ENCODE measurements around the gene CYP4F22. TPM values are rescaled to one million over a fixed set of nuclear protein-coding genes. Genes with fewer than 3 reads are reported as not detected.
"Not testable (repeated sequence)": the region's sequence is repeated elsewhere in the genome, so short reads cannot be mapped to it uniquely, and the experiment has no call there.

The CYP4F22 gene
- total and polyA plus RNA-seq, 2 donors from 2014 or later, result 0.09 TPM; not detected in 1

DNA sequence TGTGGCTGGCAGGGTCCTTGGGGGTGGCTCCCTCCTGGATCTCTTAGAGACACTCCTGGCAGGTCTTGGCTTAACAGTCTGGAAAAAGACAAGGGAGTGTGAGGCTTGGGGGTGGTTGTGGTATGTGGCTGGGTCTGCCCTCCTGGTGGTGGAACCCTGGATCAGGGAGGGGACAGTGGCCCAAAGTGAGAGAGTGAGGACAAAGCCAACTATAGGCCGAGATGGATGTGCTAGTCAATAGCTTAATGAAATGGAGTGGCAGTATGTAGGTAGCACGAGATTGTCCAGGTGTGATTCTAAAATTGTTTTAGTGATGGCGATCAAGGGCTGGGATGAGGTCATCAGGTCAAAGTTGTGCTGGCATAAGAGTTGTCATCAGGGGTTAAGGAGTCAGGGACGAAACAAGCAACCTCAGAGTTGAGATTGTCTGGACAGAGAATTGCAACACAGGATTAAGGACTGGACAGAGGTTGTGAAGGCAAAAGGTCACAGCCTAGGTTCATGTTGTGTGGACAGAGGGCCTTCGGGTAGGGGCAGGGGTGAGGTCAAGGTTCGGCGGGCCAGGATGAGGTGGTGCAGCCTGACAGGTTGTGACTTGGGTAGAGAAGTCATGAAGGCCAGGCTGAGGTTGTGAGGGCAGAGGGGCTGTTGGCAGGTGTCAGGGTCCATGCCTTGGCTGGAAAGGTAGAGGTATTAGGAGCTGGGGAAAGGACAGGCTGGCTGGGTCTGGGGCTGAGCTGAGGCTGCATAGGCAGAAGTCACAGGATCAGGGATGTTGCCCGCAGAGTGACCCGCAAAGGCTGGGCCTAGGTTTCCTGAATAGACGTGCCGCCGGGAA is 39.4 kb upstream of the CYP4F22 start:
- no peak for FAIRE-seq
- H3K27me3 ChIP-seq (ENCODE audit: control insufficient read depth, insufficient read depth, low read length), result peaks cover 6% of the 10 kb centered on the region
- no peaks in the 10 kb centered on the region for H3K9me3 ChIP-seq (ENCODE audit: control insufficient read depth in 2 of 3, insufficient read depth in 1 of 3, low read length in 3 of 3)
- DNase-seq, result no peak
- no peak overlapping the region for H3K4me3 ChIP-seq (ENCODE audit: low read length in 3 of 3)
- H3K9ac ChIP-seq (ENCODE audit: low read length in 3 of 3), result no peak overlapping the region
- TF ChIP-seq, protein P1, sequence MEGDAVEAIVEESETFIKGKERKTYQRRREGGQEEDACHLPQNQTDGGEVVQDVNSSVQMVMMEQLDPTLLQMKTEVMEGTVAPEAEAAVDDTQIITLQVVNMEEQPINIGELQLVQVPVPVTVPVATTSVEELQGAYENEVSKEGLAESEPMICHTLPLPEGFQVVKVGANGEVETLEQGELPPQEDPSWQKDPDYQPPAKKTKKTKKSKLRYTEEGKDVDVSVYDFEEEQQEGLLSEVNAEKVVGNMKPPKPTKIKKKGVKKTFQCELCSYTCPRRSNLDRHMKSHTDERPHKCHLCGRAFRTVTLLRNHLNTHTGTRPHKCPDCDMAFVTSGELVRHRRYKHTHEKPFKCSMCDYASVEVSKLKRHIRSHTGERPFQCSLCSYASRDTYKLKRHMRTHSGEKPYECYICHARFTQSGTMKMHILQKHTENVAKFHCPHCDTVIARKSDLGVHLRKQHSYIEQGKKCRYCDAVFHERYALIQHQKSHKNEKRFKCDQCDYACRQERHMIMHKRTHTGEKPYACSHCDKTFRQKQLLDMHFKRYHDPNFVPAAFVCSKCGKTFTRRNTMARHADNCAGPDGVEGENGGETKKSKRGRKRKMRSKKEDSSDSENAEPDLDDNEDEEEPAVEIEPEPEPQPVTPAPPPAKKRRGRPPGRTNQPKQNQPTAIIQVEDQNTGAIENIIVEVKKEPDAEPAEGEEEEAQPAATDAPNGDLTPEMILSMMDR (IDR thresholded peaks at IDR 0.05; ENCODE audit: borderline replicate concordance, extremely low read depth, insufficient read depth), result no peak
- H3K36me3 ChIP-seq (ENCODE audit: control insufficient read depth in 2 of 3, insufficient read depth in 3 of 3, low read length in 3 of 3), result no peaks in the 10 kb centered on the region
- intact Hi-C loops (cut with DNase I), result no loop called here
- peaks cover 0 to 4% (median 0%) of the 10 kb centered on the region in 3 donors for H3K4me1 ChIP-seq (ENCODE audit: control insufficient read depth in 2 of 3, insufficient read depth in 2 of 3, low read depth in 1 of 3, low read length in 3 of 3)
- no peak overlapping the region for H3K27ac ChIP-seq (ENCODE audit: low read depth in 2 of 2, low read length in 2 of 2)

DNA sequence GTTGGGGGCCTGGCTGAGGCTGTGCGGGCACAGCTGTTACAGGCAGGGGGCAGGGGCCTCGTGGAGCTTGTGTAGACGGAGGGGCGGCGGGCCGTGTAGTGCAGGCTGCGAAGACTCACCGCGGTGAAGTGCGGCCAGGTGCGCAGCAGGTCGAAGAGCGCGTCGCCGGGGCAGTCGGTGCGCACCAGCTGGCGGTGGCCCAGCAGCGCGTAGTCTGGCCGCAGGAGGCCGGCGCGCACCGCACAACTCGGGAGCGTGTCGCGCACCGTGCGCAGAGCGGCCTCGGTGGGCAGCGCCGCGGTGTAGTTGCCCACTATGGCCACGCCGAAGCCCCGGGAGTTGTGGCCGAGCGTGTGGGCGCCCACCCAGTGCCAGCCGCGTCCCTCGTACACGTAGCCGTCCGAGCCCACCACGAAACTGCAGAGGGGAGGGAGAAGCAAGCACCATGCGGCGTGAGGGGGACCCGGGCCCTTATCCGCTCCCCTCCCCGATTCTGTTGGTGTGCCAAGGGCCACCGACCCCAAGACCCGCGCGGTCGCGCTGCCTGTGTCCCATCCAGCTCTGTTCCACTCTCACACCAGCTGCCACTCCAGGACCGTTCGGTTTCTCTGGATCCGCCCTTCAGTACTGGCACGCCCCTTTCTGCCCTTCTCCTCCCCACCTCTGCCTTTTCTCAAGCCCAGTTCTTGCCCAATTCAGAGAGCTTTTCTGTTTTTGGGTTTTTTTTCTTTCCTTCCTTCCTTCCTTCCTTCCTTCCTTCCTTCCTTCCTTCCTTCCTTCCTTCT is 38.6 kb upstream of the CYP4F22 start:
- Histone ChIP-seq H3K36me3 (ENCODE audit: control insufficient read depth in 2 of 3, insufficient read depth in 3 of 3, low read length in 3 of 3) (no peaks in the 10 kb centered on the region), H3K27ac (ENCODE audit: low read depth in 2 of 2, low read length in 2 of 2) (no peak overlapping the region), H3K9ac (ENCODE audit: low read length in 3 of 3) (no peak overlapping the region), H3K9me3 (ENCODE audit: control insufficient read depth in 2 of 3, insufficient read depth in 1 of 3, low read length in 3 of 3) (no peaks in the 10 kb centered on the region), H3K27me3 (ENCODE audit: control insufficient read depth, insufficient read depth, low read length) (peaks cover 6% of the 10 kb centered on the region), H3K4me1 (ENCODE audit: control insufficient read depth in 2 of 3, insufficient read depth in 2 of 3, low read depth in 1 of 3, low read length in 3 of 3) (peaks cover 0 to 4% (median 0%) of the 10 kb centered on the region in 3 donors), H3K4me3 (ENCODE audit: low read length in 3 of 3) (no peak overlapping the region)
- FAIRE-seq, result no peak
- intact Hi-C loops (cut with DNase I), result no loop called here
- DNase-seq, result no peak
- TF ChIP-seq, protein P1 (IDR thresholded peaks at IDR 0.05; ENCODE audit: borderline replicate concordance, extremely low read depth, insufficient read depth), result no peak

DNA sequence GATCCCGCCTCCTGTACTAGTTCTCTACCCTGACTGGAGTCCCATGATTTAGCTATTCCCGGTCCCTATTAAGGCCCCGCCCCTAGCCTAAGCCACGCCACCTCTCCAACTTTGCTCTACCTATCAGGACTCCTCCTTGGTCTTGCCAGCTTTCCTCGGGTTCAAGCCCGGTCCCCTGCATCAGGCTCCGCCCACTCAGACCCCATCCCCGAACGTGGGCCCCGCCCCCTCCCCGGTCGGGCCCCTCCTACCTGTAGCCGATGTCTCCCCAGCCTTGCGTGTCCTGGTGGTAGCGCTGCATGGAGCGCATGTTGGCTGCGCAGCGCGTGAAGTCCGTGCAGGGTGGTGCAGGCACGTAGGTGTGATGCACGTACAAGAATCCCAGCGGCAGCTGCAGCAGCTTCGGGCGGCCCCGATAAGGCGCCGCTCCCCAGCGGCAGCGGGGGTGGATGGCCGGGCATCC is 36.7 kb upstream of the CYP4F22 start:
- TF ChIP-seq, protein P1 (IDR thresholded peaks at IDR 0.05; ENCODE audit: borderline replicate concordance, extremely low read depth, insufficient read depth), result no peak
- peaks cover 0 to 4% (median 0%) of the 10 kb centered on the region in 3 donors for H3K4me1 ChIP-seq (ENCODE audit: control insufficient read depth in 2 of 3, insufficient read depth in 2 of 3, low read depth in 1 of 3, low read length in 3 of 3)

DNA sequence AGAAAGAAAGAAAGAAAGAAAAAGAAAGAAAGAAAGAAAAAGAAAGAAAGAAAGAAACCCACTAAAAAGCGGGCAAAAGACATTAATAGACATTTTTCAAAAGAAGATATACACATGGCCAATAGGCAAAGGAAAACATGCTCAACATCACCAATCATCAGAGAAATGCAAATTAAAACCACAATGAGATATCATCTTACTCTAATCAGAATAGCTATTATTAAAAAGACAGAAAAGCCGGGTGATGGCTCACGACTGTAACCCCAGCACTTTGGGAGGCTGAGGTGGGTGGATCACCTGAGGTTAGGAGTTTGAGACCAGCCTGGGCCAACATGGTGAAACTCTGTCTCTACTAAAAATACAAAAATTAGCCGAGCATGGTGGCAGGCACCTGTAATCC is 34.5 kb upstream of the CYP4F22 start:
- H3K27ac ChIP-seq (ENCODE audit: low read depth in 2 of 2, low read length in 2 of 2); DNase-seq; intact Hi-C loops (cut with DNase I); H3K9me3 ChIP-seq (ENCODE audit: control insufficient read depth in 2 of 3, insufficient read depth in 1 of 3, low read length in 3 of 3); H3K36me3 ChIP-seq (ENCODE audit: control insufficient read depth in 2 of 3, insufficient read depth in 3 of 3, low read length in 3 of 3); H3K9ac ChIP-seq (ENCODE audit: low read length in 3 of 3); FAIRE-seq; H3K27me3 ChIP-seq (ENCODE audit: control insufficient read depth, insufficient read depth, low read length); H3K4me1 ChIP-seq (ENCODE audit: control insufficient read depth in 2 of 3, insufficient read depth in 2 of 3, low read depth in 1 of 3, low read length in 3 of 3); H3K4me3 ChIP-seq (ENCODE audit: low read length in 3 of 3): not testable (repeated sequence)

More for the DNA sequence above, 36.7 kb upstream of the CYP4F22 start:
- DNase-seq (no peak), FAIRE-seq (no peak)
- Histone ChIP-seq H3K27me3 (ENCODE audit: control insufficient read depth, insufficient read depth, low read length) (peaks cover 6% of the 10 kb centered on the region), H3K36me3 (ENCODE audit: control insufficient read depth in 2 of 3, insufficient read depth in 3 of 3, low read length in 3 of 3) (no peaks in the 10 kb centered on the region), H3K27ac (ENCODE audit: low read depth in 2 of 2, low read length in 2 of 2) (no peak overlapping the region), H3K9ac (ENCODE audit: low read length in 3 of 3) (no peak overlapping the region), H3K4me3 (ENCODE audit: low read length in 3 of 3) (no peak overlapping the region), H3K9me3 (ENCODE audit: control insufficient read depth in 2 of 3, insufficient read depth in 1 of 3, low read length in 3 of 3) (no peaks in the 10 kb centered on the region)
- intact Hi-C loops (cut with DNase I), result no loop called here
